Progenitor cell of endocrine pancreas (in vitro differentiated cells): ENCODE data around the gene TRAF4. TPM values are rescaled to one million over a fixed set of nuclear protein-coding genes. Genes with fewer than 3 reads are reported as not detected.

Experiments used
- DNase-seq: peaks from one replicate; pipeline ENCODE4 v3.0.0; 2021; ENCODE audit warnings: low spot score; ENCODE audit not compliant: unreplicated experiment
- H3K27ac Mint-ChIP-seq: 2 replicates; pipeline ENCODE4 v1.8.0; 2021; ENCODE audit warnings: mild to moderate bottlenecking, moderate library complexity, mixed read lengths
- H3K27me3 Mint-ChIP-seq: 2 replicates; pipeline ENCODE4 v1.8.0; 2021; ENCODE audit warnings: mixed read lengths
- H3K36me3 Mint-ChIP-seq: 2 replicates; pipeline ENCODE4 v1.8.0; 2022; ENCODE audit warnings: mixed read lengths; ENCODE audit not compliant: insufficient read depth
- H3K4me1 Mint-ChIP-seq: 2 replicates; pipeline ENCODE4 v1.8.0; 2021; ENCODE audit warnings: low read depth, mixed read lengths
- H3K4me3 Mint-ChIP-seq: 2 replicates; pipeline ENCODE4 v1.8.0; 2021; ENCODE audit warnings: low read depth, mild to moderate bottlenecking, moderate library complexity, mixed read lengths
- H3K9me3 Mint-ChIP-seq: 2 replicates; pipeline ENCODE4 v1.8.0; 2021; ENCODE audit warnings: low read depth, mixed read lengths
- total RNA-seq: library from RNA; stranded (reverse); gene quantifications from 2 replicates; pipeline ENCODE4 v1.2.1, GENCODE V29; 2021
- TF ChIP-seq, protein P1 (sequence below): fragments of 200-600 bp; sonication (generic); IDR thresholded peaks from one replicate; pipeline ENCODE4 v1.5.0; 2021; ENCODE audit warnings: antibody characterized with exemption, mild to moderate bottlenecking; ENCODE audit not compliant: unreplicated experiment

The TRAF4 gene
- total RNA-seq, 1 donor from 2014 or later: 260 TPM

DNA sequence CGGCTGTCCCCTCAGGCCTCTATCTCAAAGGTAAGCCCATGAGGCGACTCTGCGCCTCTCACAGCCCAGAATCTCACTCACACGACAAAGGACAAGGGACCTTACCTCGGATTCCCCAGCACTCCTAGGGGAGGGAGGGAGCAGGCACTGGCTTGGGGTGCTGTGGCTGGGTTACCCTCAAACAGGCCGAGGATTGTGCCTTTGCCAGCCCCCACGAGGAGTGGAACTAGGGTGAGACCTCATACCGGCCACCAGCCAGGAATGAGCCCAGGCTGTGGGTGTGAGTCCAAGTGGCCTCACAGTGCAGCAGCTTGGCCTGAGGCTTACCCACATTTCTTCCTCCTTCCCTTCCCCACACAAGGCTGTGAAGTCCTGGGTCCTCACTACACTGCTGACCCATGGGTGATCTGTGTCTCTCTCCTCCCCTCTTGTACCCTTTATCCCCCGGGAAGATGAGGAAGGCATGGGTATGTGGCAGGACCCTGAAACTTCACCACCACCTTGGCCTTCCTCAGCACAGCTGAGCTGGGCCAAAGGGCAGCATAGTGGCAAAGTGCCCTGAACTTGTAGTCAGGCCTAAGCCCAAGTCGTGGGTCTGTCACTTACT, 38.0 kb upstream of the TRAF4 start:
- Mint-ChIP-seq H3K27ac (peak overlapping the region; percentile 43), H3K36me3 (peaks cover 17% of the 10 kb centered on the region), H3K4me3 (no peak overlapping the region), H3K4me1 (peaks cover 5% of the 10 kb centered on the region), H3K27me3 (no peaks in the 10 kb centered on the region), H3K9me3 (no peaks in the 10 kb centered on the region)
- DNase-seq: no peak
- TF ChIP-seq, protein P1, sequence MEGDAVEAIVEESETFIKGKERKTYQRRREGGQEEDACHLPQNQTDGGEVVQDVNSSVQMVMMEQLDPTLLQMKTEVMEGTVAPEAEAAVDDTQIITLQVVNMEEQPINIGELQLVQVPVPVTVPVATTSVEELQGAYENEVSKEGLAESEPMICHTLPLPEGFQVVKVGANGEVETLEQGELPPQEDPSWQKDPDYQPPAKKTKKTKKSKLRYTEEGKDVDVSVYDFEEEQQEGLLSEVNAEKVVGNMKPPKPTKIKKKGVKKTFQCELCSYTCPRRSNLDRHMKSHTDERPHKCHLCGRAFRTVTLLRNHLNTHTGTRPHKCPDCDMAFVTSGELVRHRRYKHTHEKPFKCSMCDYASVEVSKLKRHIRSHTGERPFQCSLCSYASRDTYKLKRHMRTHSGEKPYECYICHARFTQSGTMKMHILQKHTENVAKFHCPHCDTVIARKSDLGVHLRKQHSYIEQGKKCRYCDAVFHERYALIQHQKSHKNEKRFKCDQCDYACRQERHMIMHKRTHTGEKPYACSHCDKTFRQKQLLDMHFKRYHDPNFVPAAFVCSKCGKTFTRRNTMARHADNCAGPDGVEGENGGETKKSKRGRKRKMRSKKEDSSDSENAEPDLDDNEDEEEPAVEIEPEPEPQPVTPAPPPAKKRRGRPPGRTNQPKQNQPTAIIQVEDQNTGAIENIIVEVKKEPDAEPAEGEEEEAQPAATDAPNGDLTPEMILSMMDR: no peak

DNA sequence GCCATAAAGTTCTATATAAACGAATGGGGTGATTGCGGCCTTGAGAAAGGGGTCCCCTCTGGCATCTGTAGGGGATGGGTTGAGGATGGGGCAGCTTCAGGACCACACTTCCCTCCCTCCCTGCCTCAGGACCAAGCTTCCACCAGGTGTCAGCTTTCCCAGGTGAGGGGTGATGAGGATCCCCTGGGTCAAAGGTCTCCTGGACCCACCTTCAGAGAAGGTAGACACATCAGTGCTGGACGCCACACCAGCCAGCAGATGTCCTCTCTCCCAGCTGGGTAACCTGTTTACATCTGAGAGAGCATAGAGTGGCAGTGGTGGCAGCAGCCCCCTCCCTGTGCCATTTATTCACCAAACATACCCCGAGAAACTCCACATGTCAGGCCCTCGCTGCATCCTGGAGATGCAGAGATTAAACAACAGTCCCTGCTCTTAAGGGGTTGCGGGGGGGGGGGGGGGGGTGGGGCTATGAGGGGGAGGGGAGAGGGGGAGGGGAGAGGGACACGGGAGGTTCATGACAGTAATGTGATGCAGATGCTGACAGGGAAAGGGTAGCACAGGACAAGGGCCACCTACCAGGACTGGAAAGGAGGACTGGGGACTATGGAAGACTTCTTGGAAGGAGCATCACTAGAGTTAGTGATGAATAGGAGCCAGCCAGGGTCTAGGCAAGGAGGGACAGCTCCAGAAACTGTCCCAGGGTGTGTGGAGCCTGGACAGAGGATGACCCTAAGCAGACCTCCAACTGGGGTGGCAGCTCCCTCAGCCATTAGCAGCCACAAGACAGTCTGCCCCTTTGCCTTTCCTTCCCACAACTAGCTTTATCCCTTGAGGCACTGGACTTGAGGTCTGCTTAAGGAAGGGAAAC, 37.1 kb upstream of the TRAF4 start:
- no peak overlapping the region for H3K27ac Mint-ChIP-seq
- H3K4me3 Mint-ChIP-seq: no peak overlapping the region
- DNase-seq: no peak
- H3K4me1 Mint-ChIP-seq: peaks cover 7% of the 10 kb centered on the region
- peaks cover 12% of the 10 kb centered on the region for H3K36me3 Mint-ChIP-seq
- no peaks in the 10 kb centered on the region for H3K9me3 Mint-ChIP-seq
- TF ChIP-seq, protein P1: no peak
- no peaks in the 10 kb centered on the region for H3K27me3 Mint-ChIP-seq

DNA sequence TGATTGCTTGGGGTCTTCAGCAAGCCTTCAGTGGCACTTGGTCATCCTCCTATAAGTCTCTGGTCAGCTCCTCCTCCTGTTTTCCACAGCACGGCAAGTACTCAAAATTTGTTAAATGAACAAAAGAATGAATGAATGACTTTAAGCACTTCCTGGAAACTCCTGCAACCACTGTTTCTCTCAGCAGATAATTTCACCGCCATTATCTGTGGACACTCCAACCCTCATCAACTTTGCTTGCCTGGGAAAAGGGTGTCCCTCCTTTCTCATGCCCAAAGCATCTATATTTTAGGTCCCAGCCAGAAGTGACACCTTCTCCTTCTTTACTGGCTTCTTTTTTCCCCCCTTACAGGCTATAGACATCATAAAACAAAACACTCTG, 36.5 kb upstream of the TRAF4 start:
- H3K27ac Mint-ChIP-seq: no peak overlapping the region
- TF ChIP-seq, protein P1: no peak
- H3K9me3 Mint-ChIP-seq: no peaks in the 10 kb centered on the region
- no peak overlapping the region for H3K4me3 Mint-ChIP-seq
- H3K4me1 Mint-ChIP-seq: peaks cover 10% of the 10 kb centered on the region
- no peaks in the 10 kb centered on the region for H3K27me3 Mint-ChIP-seq
- H3K36me3 Mint-ChIP-seq: peaks cover 10% of the 10 kb centered on the region
- no peak for DNase-seq

DNA sequence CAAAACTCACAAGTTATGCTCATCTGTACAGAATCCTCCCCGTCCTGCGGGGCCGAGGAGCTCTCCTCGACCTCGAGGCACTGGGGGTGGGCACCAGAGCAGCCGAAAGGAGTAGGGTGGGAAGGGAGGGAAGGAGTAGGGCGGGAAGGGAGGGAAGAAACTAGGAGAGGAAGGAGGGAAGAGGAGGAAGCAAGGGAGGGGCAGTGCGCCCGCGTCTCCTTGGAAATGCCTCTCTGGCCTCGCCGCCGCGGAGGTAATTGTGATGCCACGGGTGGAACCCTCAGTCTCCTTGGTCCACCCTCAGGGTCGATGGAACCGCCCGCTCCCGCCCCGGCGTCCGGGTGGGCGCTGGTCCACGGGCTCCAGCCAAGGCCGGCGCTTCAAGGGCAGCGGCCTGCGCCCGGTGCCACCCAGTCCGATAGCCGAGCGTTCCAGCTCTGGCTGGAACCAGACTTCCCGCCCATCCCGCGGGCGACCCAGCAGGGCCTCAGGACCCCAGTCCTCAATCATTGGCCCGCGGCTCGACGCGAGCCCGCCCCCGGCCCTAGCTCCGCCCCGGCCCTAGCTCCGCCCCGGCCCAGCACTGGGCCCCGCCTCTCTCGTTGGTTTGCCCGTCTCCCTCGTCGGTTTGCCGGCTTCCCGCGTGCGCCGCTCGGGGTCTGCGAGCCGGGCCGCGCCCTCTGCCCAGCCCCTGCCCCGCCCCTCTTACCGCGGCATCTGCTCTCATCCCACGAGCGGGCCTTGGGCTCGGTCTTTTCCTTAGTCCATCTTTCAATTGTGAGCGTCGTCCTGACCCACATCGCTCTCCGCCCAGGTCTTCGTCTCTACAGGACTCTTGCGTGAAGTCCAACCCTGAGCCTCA, 32.7 kb upstream of the TRAF4 start:
- DNase-seq: peak; percentile 96
- H3K36me3 Mint-ChIP-seq: peaks cover 20% of the 10 kb centered on the region
- TF ChIP-seq, protein P1: no peak
- H3K9me3 Mint-ChIP-seq: no peaks in the 10 kb centered on the region
- H3K4me1 Mint-ChIP-seq: peaks cover 16% of the 10 kb centered on the region
- peak overlapping the region; percentile 100 for H3K27ac Mint-ChIP-seq
- no peaks in the 10 kb centered on the region for H3K27me3 Mint-ChIP-seq
- H3K4me3 Mint-ChIP-seq: peak overlapping the region; percentile 95

DNA sequence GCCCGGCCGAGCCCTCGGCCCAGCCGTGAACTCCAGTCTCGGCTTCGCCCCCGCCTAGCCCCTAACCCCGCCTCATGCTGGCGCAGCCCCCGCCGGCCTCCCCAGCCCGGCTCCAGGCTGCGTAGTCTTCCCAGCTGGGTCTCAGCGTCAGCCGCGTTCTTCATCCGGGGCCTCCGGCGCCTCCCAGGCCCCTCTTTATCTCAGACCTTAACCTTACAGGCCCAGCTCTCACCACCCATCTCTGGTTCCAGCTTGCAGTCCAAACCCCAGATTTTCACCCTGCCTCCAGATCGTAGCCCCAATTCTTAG, 32.1 kb upstream of the TRAF4 start, which contains the start of gene PROCA1:
Gene PROCA1 (minus strand): TSS at position 166 of the 309 bp plus-strand sequence. CDS start 228 bp downstream, outside the sequence.
- H3K4me1 Mint-ChIP-seq: peaks cover 19% of the 10 kb centered on the region
- H3K27ac Mint-ChIP-seq: peak within 1 kb of the TSS; percentile 100
- H3K4me3 Mint-ChIP-seq: peak within 1 kb of the TSS; percentile 95
- no peak for DNase-seq
- no peaks in the 10 kb centered on the region for H3K9me3 Mint-ChIP-seq
- TF ChIP-seq, protein P1: no peak
- peaks cover 20% of the 10 kb centered on the region for H3K36me3 Mint-ChIP-seq
- no peaks in the 10 kb centered on the region for H3K27me3 Mint-ChIP-seq
